ENCODE measurements around the gene PLAGL2.

The PLAGL2 gene

GRCh38 chr20:32152421-32153155 is 55.0 kb downstream of the PLAGL2 start:
- DNase-seq (ENCODE audit: low spot score): no peak
- no peak for FAIRE-seq

GRCh38 chr20:32150291-32150848 is 57.2 kb downstream of the PLAGL2 start:
- no peak for DNase-seq (ENCODE audit: low spot score)
- no peak for FAIRE-seq

GRCh38 chr20:32149566-32150170 is 57.9 kb downstream of the PLAGL2 start:
- DNase-seq (ENCODE audit: low spot score) (no peak), FAIRE-seq (no peak)

GRCh38 chr20:32144898-32145662 is 62.5 kb downstream of the PLAGL2 start:
- FAIRE-seq: no peak
- DNase-seq (ENCODE audit: low spot score): no peak

- DNase-seq (ENCODE audit: low spot score): no peak
- no peak for FAIRE-seq
Observed at GRCh38 chr20:32142991-32143390, 64.6 kb downstream of the PLAGL2 start.
